CD4-positive, alpha-beta T cell treated with Interleukin-17A for 4 hours (primary cell): Measurements from ENCODE around the gene LORICRIN.

Source experiments
- DNase-seq: peaks from one replicate; pipeline ENCODE4 v3.0.0-alpha.2; 2020; ENCODE audit warnings: mixed read lengths

Gene LORICRIN

GRCh38 chr1:153251087-153251486, 8.4 kb upstream of the LORICRIN start:
- no peak for DNase-seq

GRCh38 chr1:153251562-153251961, 7.9 kb upstream of the LORICRIN start:
- DNase-seq = no peak

- DNase-seq = no peak
Measured at GRCh38 chr1:153251988-153252387, 7.5 kb upstream of the LORICRIN start.

GRCh38 chr1:153253076-153253475, 6.4 kb upstream of the LORICRIN start:
- no peak for DNase-seq

- no peak for DNase-seq
Measured at GRCh38 chr1:153253693-153254092, 5.8 kb upstream of the LORICRIN start.

- peak; percentile 24 for DNase-seq
Measured at GRCh38 chr1:153260585-153261280, 1.2 kb downstream of the LORICRIN start.

- DNase-seq = peak; percentile 69
Measured at GRCh38 chr1:153261281-153262069, 2.0 kb downstream of the LORICRIN start.

GRCh38 chr1:153262070-153262366, 2.5 kb downstream of the LORICRIN start:
- DNase-seq = no peak

- DNase-seq = no peak
Measured at GRCh38 chr1:153262462-153263157, 3.1 kb downstream of the LORICRIN start.

- no peak for DNase-seq
Measured at GRCh38 chr1:153265457-153265856, 6.0 kb downstream of the LORICRIN start.

- no peak for DNase-seq
Measured at GRCh38 chr1:153271711-153272110, 12.2 kb downstream of the LORICRIN start.

- no peak for DNase-seq
Measured at GRCh38 chr1:153272186-153272585, 12.7 kb downstream of the LORICRIN start.

- peak; percentile 67 for DNase-seq
Measured at GRCh38 chr1:153277852-153278251, 18.4 kb downstream of the LORICRIN start.

GRCh38 chr1:153288634-153289275, 29.3 kb downstream of the LORICRIN start:
- DNase-seq = peak; percentile 30

GRCh38 chr1:153291514-153291913, 32.0 kb downstream of the LORICRIN start:
- no peak for DNase-seq

GRCh38 chr1:153292185-153292584, 32.7 kb downstream of the LORICRIN start:
- DNase-seq = no peak

GRCh38 chr1:153292740-153293479, 33.4 kb downstream of the LORICRIN start:
- no peak for DNase-seq

- DNase-seq = no peak
Measured at GRCh38 chr1:153293480-153293775, 33.9 kb downstream of the LORICRIN start.

GRCh38 chr1:153293851-153294250, 34.4 kb downstream of the LORICRIN start:
- DNase-seq = peak; percentile 15

- DNase-seq = no peak
Measured at GRCh38 chr1:153302308-153302707, 42.8 kb downstream of the LORICRIN start.

- DNase-seq = no peak
Measured at GRCh38 chr1:153305682-153306081, 46.2 kb downstream of the LORICRIN start.

- no peak for DNase-seq
Measured at GRCh38 chr1:153306303-153307220, 47.1 kb downstream of the LORICRIN start.
